CD4-positive, alpha-beta T cell treated with Interleukin-6 at 100 ng/mL for 8 hours (primary cell): ENCODE measurements around the gene VAMP4.

Experiments
- DNase-seq: peaks from one replicate; pipeline ENCODE4 v3.0.0-alpha.2; 2020; ENCODE audit warnings: mixed read lengths, low spot score

VAMP4 gene, protein sequence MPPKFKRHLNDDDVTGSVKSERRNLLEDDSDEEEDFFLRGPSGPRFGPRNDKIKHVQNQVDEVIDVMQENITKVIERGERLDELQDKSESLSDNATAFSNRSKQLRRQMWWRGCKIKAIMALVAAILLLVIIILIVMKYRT

DNA sequence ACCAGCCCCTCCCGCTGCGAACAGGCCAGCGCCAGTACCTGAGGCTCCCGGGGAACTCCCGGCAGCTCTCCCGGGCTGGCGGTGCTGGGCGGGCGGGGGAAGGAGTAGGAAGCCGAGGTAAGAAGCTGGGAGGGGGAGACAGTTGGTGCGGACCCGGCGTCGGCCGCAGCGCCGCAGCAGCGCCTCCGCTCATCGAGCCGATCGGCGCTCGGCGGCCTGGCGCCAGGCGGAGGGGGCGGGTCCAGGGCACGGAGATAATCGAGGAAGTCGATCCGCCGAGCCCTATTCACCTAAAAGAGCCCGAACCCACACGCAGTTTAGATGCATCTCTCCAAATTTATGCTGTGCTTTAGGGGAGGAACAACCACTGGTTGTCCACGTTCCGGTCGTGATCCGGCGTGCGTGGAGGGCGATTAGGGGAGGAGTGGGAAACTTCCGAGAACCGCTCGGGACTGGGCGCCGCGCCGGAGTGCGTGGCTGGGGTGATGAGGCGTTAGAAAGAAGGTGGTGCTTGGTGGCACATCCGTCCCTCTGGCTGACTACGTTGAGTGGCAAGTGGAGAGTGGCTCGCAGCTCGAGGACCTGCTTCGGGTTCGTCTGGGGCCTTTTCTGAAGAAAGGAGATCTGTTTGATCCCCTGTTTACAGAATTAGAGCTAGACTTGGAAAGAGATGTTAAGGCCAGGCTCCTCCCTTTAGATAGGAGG lies at the start of gene VAMP4:
TSS of gene VAMP4 (minus strand) at position 194 of the 705 bp plus-strand sequence. CDS start 3,651 bp downstream, outside the sequence.
- DNase-seq = peak; percentile 78

- no peak for DNase-seq
Observed at GRCh38 chr1:171790318-171790717, 48.5 kb upstream of the VAMP4 start.

GRCh38 chr1:171788696-171789095 lies 46.8 kb upstream of the VAMP4 start:
- no peak for DNase-seq

- DNase-seq = no peak
Observed at GRCh38 chr1:171787686-171788480, 46.0 kb upstream of the VAMP4 start.

DNA sequence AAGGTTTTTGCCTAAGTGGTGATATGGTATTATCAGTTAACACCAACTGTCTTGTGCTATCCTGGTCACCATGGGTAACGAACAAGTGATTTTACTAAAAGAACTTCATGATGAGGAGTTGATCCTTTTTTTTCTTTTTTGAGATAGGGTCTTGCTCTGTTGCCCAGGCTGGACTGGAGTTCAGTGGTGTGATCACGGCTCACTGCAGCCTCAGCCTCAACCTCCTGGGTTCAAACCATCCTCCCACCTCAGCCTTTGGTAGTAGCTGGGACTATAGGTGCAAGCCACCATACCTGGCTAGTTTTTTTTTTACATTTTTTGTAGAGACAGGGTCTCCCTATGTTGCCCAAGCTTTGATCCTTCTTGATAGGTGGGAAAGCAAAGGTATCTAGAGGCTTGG lies 44.7 kb upstream of the VAMP4 start:
- DNase-seq = no peak

DNA sequence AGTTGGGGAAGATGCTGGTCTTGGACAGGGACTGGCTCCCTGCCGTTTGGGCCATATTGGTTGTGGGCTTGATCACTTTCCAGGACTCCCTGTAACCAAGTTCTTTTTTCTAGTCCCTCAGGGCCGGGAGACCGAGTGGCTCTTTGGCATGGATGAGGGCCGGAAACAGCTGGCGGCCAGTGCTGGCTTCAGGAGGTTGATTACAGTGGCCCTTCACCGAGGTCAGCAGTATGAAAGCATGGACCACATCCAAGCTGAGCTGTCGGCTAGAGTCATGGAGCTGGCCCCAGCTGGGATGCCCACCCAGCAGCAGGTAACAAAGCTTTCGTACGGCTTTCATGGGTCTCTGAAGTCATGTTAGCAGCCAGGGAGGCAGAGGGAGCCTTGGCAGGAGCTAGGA lies 43.9 kb upstream of the VAMP4 start:
- no peak for DNase-seq

DNA sequence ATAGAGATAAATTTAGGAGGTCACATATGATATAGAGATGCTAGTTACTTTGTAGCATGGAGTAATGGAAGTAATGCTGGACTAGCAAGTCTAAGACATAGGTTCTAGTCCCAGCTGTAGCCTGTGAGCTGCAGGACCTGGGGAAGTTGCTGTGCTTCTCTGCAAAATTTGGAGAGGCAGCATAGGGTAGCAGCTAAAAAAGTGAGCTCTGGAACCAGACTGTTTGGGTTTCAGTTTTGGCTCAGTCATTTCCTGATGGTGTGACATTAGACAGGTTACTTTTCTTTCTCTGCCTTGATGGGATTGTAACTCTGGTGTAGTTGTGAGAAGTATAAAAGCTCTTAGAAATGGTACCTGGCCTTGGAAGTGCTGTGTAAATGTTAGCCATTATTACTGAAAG lies 42.9 kb upstream of the VAMP4 start:
- no peak for DNase-seq

- DNase-seq = no peak
Observed at GRCh38 chr1:171783816-171784530, 42.1 kb upstream of the VAMP4 start.

GRCh38 chr1:171781176-171781875 lies 39.5 kb upstream of the VAMP4 start, which contains the start of gene METTL13:
Gene METTL13 (plus strand): TSS chr1:171781660. CDS start chr1:171781968, 308 bp downstream.
- peak; percentile 99 for DNase-seq

DNA sequence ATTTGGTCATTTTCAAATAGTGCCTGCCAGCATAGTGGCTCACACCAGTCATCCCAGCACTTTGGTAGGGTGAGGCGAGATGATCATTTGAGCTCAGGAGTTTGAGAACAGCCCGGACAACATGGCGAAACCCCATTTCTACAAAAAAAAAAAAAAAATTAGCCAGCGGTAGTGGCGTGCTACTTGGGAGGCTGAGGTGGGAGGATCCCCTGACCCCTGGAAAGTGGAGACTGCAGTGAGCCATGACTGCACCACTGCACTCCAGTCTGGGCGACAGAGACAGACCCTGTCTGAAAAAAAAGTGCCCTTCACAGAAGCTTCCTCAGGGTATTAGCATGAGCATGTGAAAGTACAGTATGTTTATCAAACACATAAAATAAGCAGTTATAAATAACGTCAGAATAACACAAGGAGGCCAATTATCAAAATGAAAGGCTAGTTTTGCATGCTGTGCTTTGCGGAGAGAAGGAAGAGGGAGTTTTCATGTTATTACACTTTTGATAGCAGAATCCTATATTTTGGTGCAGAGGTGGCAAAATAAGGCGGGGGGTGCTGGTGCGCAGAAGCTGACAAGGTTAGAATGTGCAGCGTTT lies 38.8 kb upstream of the VAMP4 start:
- no peak for DNase-seq

GRCh38 chr1:171772312-171772711 lies 30.4 kb upstream of the VAMP4 start:
- no peak for DNase-seq

- DNase-seq = no peak
Observed at GRCh38 chr1:171769754-171770153, 27.9 kb upstream of the VAMP4 start.

DNA sequence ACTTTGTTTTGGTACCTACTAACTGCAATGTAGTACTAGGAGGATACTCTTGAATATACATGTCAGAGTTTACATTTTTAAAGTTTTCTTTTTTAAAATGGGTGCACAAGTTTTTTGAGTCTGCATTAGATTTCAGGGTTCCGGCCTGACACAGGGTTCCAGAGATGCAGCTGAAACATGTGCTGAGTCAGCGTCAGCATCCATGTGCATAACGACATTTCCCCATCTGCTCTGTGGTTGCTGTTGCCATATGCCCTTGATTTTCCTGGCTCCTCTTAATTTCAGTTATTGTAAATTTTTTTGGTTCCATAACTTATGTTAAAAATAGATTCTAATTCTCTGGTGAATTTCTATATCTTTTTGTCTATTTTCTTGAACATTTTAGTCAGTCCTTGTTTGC lies 27.3 kb upstream of the VAMP4 start:
- DNase-seq = no peak

GRCh38 chr1:171763764-171764163 lies 21.9 kb upstream of the VAMP4 start:
- no peak for DNase-seq

DNA sequence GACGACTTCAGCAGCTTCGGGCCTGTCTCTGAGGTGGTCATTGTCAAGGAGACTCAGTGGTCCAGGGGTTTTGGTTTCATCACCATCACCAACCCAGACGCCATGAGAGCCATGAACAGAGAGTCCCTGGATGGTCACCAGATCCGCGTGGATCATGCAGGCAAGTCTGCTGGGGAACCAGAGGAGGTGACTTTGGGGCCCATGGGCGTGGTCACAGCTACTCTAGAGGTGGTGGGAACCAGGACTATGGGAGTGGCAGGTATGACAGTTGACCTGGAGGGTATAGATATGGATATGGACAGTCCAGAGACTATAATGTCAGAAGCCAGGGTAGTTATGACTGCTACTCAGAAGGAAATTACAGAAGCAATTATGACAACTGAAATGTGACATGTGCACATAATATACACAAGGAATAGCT lies 20.3 kb upstream of the VAMP4 start:
- no peak for DNase-seq

- no peak for DNase-seq
Observed at GRCh38 chr1:171758011-171758410, 16.1 kb upstream of the VAMP4 start.

- no peak for DNase-seq
Observed at GRCh38 chr1:171756856-171757255, 15.0 kb upstream of the VAMP4 start.

DNA sequence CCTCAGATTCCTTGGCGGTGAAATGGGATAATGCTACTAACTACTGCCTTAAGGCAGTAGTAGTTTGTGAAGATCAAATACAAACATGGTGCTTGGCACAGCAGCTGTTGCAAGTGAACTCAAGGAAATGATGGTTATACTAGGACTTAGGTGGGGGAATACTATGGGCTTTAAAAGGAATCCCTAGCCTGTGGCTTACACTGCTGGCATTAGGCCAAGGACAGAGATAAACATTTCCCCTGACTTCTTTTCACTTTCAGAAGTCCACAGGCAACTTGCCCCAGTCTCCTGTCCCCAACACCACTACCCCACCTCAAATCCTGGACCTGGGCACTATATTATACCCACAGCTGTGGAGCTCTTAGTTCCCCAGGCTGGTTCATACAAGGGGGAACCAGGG lies 13.1 kb upstream of the VAMP4 start:
- DNase-seq = no peak

GRCh38 chr1:171754353-171754705 lies 12.5 kb upstream of the VAMP4 start:
- DNase-seq = no peak

- DNase-seq = no peak
Observed at GRCh38 chr1:171753685-171754352, 12.0 kb upstream of the VAMP4 start.

DNA sequence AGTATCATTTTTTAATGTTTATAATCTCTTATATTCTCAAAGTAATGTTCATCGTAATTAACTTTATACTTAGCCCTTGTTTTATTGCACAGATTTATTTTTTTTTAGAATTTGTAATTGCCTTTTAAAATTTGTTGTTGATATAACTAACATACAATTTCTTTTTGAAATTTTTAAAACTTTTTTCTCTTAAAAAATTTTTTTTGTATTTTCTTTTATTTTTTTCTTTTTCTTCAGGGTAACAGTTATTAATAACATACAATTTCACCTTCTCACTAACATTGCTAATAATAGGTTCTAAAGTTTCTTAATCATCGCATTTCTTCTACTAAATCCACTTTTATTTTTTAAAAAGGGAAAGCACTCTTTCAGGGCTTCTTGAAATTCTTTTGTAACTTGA lies 11.3 kb upstream of the VAMP4 start:
- DNase-seq = no peak
